GM18502 (cell line): ENCODE results near the gene RBBP8NL.
"Not testable (repeated sequence)": the region's sequence is repeated elsewhere in the genome, so short reads cannot be mapped to it uniquely, and the experiment has no call there.

Source experiments
- ATAC-seq: cut with Tn5 transposase; IDR thresholded peaks from one replicate; pipeline ENCODE4 v1.9.1; 2021; ENCODE audit warnings: mild to moderate bottlenecking; ENCODE audit not compliant: unreplicated experiment, poor library complexity

RBBP8NL gene

GRCh38 chr20:62446481-62446880 lies 19.1 kb upstream of the RBBP8NL start:
- no peak for ATAC-seq

GRCh38 chr20:62445553-62446340 lies 18.4 kb upstream of the RBBP8NL start:
- ATAC-seq: no peak

DNA sequence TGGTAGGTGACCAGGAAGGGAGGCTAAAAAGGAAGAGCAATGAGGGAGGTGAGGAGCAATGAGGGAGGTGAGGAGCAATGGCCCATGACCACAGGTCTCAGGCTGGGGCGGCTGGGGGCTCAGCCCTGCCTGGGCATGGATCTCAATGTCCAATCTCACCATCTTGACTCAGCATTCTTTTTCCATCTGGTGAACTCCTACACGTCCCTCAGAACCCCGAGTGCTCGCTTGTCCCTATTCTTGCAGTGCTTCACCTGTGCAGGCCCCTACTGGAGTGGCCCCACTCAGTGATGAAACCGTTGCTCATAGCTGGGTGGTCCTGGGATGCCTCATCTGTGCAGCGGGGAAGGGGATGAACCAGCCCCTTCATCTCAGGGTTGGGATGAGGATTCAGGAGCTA lies 16.9 kb upstream of the RBBP8NL start:
- no peak for ATAC-seq

- ATAC-seq: no peak
These were observed 14.7 kb upstream of the RBBP8NL start for GRCh38 chr20:62441987-62442539.

- ATAC-seq: no peak
These were observed 11.9 kb upstream of the RBBP8NL start for GRCh38 chr20:62439218-62439617.

- no peak for ATAC-seq
These were observed 10.6 kb upstream of the RBBP8NL start for GRCh38 chr20:62437927-62438326.

GRCh38 chr20:62437496-62437895 lies 10.2 kb upstream of the RBBP8NL start:
- no peak for ATAC-seq

- no peak for ATAC-seq
These were observed 9.4 kb upstream of the RBBP8NL start for GRCh38 chr20:62436692-62437091.

DNA sequence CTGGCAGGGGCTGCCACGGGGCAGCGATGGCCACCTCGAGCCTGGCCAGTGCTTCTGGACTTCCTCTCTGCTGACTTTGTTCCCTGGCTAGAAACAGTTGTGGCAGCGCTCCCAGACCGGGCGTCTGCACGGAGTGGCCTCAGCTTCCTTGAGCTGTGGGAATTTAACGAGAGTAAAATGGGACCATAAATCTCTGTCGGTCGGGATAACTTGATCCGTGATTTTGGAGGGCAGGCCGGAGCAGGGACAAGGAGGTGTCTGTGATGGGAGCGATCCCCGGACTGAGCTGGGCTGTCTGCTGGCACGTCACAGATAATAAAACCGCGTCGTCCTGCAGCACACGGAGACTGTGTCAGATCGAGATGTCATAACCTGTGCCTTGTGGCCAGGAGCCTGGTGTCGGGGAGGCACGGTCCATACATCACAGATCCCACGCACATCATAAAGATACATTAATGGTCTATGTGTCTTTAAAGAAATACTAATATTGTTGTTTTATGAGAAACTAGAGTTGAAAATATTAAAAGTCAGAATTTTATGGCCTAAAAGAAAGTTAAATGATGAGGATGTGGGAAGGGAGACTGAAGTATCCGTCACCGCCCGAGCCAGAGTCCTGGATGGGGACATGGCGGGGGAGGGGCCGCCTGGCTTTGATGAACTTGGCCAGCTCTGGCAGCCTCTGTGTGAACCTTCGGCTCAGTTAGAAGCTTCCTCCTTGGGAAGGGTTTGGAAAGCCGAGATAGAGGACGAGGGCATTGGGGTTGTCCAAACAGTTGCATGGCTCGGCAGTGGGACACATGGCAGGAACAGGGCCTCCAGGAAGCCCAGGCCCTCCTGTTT lies 6.5 kb upstream of the RBBP8NL start:
- no peak for ATAC-seq

DNA sequence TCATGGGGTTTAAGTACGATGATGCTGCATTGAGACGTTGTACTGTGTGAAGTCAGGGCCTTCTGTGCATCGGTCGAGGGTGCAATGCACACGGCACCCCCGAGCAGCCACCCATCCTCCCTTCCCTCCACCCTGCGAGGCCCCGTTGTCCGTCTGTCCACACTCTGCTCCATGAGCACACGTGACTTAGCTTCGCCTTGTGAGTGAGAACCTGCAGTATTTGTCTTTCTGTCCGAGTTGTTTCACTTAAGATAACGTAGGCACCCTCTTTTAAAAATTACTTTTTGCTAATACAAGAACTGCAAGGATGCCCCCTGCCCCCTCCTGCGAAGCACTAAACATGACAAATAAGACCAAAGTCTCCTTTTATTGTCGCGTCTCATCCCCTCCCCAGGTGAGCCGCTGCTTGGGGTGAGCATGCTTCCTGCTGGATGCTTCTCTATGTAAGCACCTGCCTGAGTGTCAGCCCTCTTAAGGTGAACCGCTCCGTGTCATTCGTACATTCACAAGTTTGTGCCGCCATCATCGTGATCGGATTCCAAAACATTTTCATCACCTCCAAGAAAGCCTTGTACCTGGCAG lies 3.6 kb upstream of the RBBP8NL start:
- no peak for ATAC-seq

- no peak for ATAC-seq
These were observed 3.0 kb upstream of the RBBP8NL start for GRCh38 chr20:62430311-62430853.

DNA sequence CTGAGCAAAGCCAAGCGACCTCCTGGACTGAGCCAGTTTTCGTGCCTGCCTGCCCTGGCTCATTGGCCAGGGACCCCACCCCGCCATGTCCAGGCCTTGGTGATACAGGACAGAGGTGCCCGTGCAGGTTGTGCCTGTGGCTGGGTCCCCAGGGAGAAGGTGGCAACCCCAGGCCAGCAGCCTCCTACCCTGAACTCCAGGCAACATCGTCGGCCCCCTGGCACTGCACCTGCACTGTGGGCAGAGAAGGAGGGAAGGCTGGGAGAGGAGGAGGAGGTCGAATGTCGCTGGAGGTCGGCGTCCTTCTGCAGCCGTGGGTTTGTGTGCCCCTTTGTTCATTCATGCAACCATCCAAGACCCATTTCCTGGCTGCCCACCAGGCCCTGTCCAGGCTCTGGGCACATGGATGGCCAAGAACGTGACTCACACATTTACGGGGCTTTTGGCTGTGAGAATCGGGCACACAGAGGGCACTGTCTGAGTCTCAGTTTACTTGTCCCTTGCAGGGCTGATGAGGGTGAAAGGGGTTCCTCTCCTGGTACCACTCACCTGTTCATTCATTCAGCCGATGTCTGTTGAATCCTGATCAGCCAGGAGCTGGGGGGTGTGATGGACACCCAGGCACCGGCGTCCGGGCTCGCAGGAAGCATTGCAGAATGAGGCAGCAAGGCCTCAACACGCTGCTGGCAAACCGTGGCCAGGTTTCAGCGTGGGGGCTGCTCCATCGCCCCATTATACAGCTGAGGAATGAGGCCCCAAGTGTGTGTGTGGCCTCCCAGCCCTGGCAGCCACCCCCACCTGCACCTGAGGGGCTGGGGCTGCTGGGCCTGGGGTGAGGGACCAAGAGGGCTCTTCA lies 2.3 kb upstream of the RBBP8NL start:
- ATAC-seq: no peak

- ATAC-seq: no peak
These were observed 1.3 kb upstream of the RBBP8NL start for GRCh38 chr20:62428396-62429295.

- no peak for ATAC-seq
These were observed 648 bp upstream of the RBBP8NL start for GRCh38 chr20:62428002-62428372.

GRCh38 chr20:62426699-62427131 lies 624 bp downstream of the RBBP8NL start:
- ATAC-seq: no peak

GRCh38 chr20:62426059-62426348 lies 1.3 kb downstream of the RBBP8NL start:
- not testable (repeated sequence) for ATAC-seq

DNA sequence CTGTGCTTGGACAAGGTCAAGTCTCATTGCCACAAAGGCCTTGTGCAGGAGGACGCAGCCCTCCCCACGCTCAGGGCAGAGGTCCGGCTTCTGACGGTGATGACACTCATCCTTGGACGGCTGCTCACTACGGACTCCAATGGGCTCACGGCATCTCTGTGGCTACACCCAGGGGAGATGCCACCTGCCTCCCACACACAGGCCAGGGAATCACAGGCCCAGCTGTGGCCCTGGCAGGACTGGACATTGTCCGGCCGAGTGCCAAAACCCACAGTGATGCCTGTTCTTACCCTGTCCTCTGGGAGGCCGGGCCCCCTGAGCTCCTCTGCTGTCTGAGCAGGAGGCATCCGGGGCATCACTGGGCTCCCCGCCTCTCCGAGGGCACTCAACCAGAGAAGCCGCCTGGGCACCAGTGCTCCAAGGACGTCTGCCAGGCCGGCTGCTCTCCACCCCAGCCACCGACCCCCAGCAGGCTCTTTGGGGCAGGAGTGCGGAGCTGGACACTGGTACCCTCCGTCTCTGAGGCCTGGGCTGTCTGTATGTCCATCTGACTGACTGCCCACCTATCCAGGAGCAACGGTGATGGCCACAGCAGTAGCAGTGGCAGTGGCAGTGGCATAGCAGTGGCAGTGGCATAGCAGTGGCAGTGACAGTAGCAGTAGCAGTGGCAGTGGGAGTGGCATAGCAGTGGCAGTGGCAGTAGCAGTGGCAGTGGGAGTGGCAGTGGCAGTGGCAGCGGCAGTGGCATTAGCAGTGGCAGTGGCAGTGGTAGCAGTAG lies 1.9 kb downstream of the RBBP8NL start:
- ATAC-seq: no peak
